KOPT-K1 (cell line): ENCODE results near the gene SLC5A5.

ENCODE experiments used
- H3K27ac ChIP-seq: fragments of 200-600 bp; sonication (generic); 2 replicates; pipeline ENCODE4 v1.5.1; 2016; ENCODE audit warnings: antibody characterized with exemption, mild to moderate bottlenecking, low read depth, low read length; ENCODE audit not compliant: poor library complexity, severe bottlenecking
- H3K36me3 ChIP-seq: fragments of 200-600 bp; sonication (generic); 2 replicates; pipeline ENCODE4 v1.5.1; 2017; ENCODE audit warnings: antibody characterized with exemption, mild to moderate bottlenecking, low read length, moderate library complexity; ENCODE audit not compliant: insufficient read depth
- H3K9me3 ChIP-seq: fragments of 200-600 bp; sonication (generic); 2 replicates; pipeline ENCODE4 v1.5.1; 2017; ENCODE audit warnings: antibody characterized with exemption, low read length, mild to moderate bottlenecking; ENCODE audit not compliant: insufficient read depth, poor library complexity, severe bottlenecking

SLC5A5 gene

GRCh38 chr19:17943274-17944221 lies 71.8 kb downstream of the SLC5A5 start:
- peaks cover 46% of the 10 kb centered on the region for H3K36me3 ChIP-seq
- H3K27ac ChIP-seq, result no peak overlapping the region
- H3K9me3 ChIP-seq, result no peaks in the 10 kb centered on the region

GRCh38 chr19:17944301-17944700 lies 72.6 kb downstream of the SLC5A5 start:
- Histone ChIP-seq H3K9me3 (no peaks in the 10 kb centered on the region), H3K27ac (no peak overlapping the region), H3K36me3 (peaks cover 39% of the 10 kb centered on the region)
